HPDE6-E6E7 (cell line): ENCODE results near the gene SF3B6.
"Not testable (repeated sequence)": the region's sequence is repeated elsewhere in the genome, so short reads cannot be mapped to it uniquely, and the experiment has no call there.

ENCODE experiments used
- DNase-seq: peaks from one replicate; pipeline ENCODE4 v3.0.0; 2011; ENCODE audit warnings: missing footprints; ENCODE audit errors: extremely low spot score

Gene SF3B6

GRCh38 chr2:24093270-24093669 lies 17.1 kb upstream of the SF3B6 start:
- not testable (repeated sequence) for DNase-seq

DNA sequence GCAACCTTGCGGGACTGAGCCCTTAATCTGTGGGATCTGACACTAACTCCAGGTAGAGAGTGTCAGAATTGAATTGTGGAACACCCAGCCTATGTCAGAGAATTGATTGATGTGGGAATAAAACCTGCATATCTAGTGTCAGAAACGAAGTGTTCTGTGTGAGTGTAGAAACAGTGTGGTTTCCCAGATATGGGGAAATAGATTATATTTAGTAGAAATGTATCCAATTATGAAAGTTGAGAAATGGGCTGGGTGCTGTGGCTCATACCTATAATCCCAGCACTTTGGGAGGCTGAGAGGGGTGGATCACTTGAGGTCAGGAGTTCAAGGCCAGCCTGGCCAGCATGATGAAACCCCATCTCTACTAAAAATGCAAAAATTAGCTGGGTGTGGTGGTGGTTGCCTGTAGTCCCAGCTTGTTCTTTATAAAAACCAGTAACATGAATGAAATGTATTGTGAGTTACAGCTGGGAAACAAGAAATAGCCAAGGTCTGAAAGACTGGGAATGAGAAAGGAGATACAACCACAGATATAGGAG lies 12.8 kb upstream of the SF3B6 start:
- DNase-seq: no peak

GRCh38 chr2:24087032-24087431 lies 10.9 kb upstream of the SF3B6 start:
- no peak for DNase-seq

- no peak for DNase-seq
Observed at GRCh38 chr2:24086241-24086640, 10.1 kb upstream of the SF3B6 start.

- no peak for DNase-seq
Observed at GRCh38 chr2:24085200-24085489, 9.0 kb upstream of the SF3B6 start.

GRCh38 chr2:24084386-24085199 lies 8.5 kb upstream of the SF3B6 start, which contains the start of gene TP53I3:
Gene TP53I3 (minus strand): TSS chr2:24084834. CDS start chr2:24084326, 508 bp downstream.
- DNase-seq: peak; percentile 87

DNA sequence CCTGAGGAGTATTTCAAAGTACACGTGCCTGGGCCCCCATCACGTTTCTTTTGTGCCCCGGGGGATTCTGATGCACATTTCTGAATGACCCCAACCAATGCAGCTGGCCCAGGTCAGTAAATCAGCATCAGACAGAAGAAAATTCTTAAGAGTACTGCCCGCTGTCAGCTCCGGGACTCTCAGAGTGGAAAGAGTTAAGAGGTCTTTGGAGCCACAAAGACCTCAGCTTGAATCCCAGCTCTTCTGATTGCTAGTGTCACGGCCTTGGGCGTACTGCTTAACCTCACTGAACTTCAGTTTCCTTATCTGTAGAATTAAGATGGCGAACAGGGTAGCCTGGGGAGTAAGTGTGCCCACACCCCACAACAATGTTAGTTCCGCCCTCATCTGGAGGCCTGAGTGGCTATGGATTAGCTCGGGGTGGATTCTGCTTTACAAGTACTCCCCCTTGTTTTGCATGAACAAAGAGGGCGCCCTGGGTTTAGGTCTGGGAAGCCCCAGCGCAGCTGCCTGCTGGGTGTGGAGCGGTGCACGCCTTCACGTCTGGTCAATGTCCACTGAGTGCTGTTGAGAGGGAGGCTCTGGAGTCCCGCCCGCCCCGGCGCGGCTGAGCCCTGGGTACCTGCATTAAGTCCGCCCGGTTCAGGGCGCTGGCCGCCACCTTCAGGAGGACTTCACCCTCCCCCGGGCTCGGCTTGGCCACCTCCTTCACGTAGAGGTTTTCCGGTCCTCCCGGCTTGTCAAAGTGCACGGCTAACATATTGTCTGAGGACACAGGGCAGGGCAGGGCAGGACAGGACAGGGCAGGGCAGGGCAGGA lies 7.7 kb upstream of the SF3B6 start:
- DNase-seq: peak; percentile 63

GRCh38 chr2:24082787-24083566 lies 6.9 kb upstream of the SF3B6 start:
- no peak for DNase-seq

DNA sequence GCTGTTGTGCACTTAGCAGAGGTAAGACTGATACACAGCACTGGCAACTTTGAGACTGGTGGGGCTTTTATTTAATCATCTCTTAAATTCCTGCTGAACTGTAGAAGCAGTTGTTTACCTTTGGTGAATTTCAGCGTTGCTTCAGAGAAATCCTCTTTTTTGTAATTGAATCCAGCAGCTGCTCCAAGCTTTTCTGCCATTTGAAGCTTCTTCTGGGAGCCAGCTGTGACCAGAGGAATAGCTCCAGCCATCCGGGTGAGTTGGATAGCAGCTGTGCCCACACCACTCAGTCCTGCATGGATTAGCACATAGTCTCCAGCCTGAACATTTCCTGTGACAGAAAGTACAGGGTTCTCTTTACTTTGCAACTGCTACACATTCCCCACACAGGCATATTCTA lies 4.6 kb upstream of the SF3B6 start:
- no peak for DNase-seq

- no peak for DNase-seq
Observed at GRCh38 chr2:24077879-24078278, 1.8 kb upstream of the SF3B6 start.

DNA sequence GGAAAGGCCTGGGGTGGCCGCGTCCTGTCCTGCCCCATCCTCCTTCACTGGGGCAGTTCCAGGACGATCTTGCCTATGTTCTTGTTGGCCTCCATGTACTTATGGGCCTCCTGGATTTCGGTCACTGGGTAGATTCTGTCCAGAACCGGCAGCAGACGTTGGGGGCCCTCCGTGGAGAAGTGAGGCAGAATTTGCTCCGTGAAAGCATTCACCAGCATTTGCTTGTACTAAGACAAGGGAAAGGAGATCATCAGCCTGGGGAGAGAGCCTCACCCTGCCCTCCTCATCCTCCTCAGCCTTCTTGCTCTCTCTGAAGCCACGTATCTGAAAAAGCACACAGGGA lies 1.4 kb upstream of the SF3B6 start:
- no peak for DNase-seq

- DNase-seq: peak; percentile 78
Observed at GRCh38 chr2:24076849-24077534, 866 bp upstream of the SF3B6 start.

- no peak for DNase-seq
Observed at GRCh38 chr2:24075259-24075658, 867 bp downstream of the SF3B6 start.

DNA sequence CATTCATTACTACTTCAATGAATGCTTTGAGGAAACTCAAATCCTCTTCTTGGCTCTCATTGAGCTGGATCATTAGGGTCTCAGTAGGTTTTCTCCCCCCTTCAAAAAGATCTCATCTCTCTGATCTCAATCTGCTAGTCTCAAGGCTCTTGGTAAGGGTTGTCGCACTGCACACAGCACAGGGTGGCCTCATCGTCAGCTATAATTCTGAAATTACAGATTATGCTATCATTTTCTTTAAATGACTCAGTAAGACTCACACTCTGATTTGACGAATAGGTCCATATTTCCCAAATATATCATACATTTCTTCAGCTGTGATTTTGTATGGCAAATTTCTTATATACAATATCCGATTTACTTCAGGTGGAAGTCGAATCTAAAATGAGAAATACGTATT lies 2.3 kb downstream of the SF3B6 start:
- DNase-seq: no peak

DNA sequence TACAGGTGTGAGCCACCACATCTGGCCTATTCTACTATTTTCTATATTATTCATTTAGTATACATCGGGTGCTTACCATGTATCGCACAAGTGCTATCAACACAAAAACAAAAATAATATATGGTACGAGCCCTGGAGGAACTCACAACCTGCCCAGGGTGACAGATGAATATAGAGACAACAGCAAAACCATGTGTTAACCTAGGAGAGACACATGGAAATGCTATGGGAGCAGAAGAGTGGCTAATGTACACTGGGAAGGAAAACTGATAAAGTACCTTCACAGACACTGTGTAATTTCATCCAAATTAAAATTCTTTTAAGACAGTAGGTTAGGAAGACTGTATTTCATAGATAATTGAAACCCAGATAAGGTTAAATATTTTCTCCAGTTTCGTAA lies 3.9 kb downstream of the SF3B6 start:
- no peak for DNase-seq

GRCh38 chr2:24065341-24065740 lies 10.8 kb downstream of the SF3B6 start:
- no peak for DNase-seq

DNA sequence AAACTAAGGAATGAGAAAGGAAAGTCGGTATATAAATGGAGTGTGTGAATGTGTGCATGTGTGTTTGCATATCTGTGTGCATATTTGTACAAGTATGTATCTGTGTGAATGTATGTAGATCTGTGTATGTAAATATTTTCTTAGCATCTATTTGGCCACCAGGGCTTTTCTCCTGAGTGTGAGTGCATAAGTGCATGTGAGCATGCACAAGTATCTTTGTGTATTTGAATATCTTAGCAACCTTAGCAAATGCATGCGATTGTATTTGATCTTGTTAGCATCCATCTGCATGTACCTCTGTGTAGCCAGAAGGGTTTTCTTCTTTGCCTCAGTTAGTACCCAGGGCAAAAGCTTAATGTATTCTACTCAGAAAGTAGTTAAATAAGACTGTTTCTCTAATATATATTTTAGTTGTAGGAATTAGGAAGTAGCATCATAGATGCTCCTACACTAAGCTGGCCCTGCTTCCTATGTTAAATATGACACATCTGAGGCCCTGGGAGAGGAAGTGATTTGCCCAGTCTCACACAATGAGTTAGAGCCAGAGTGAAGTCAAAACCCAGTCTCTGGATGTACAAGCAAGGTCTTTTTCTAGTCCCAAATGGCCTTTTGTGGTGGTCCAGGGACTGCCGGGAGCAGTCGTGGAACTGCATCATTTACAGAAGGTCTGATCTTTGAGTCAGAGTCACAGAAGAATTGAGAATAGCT lies 17.4 kb downstream of the SF3B6 start:
- DNase-seq: no peak

DNA sequence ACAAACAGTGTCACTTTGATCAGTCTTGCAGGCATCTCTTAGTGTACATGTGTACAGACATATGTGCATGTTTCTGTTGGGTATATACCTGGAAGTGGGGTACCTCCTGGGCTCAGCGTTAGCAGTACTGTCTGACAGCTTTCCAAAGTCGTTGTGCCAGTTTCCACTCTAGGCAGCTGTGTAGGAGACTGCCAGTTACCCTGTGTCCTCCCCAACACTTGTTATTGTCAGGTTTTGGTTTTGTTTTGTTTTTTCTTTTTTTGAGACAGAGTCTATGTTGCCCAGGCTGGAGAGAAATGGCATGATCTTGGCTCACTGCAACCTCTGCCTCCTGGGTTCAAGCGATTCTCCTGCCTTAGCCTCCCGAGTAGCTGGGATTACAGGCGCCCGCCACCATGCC lies 20.4 kb downstream of the SF3B6 start:
- no peak for DNase-seq

DNA sequence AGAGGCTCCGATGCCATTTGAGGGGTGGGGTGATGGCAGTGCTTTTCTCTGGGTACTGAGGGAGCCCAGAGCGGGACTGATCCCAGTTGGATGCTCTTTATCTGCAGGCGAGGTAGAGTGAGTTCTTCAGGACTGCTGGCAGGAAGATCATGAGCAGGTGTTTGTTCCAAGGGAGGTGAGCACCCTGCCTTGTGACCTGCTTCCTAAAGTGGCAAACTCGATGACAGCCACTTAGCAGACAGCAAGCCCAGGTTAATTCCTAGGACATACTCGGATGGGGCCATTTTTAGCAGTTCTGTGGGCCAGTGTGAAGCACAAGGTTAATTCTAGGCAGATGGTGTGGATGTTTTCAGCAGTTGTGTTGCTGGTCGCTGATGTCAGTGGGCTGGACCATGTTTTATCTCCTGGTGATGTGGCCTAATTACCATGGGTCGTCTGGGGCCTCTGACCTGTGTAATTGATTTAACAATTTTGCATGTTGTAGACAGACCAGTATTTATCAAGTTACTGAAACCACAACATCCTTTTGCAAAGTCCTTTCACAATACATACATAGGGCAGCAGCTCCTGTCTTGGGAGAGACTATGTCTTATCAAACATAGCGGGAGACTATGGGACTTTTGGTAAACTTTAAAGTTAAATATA lies 21.6 kb downstream of the SF3B6 start:
- DNase-seq: no peak

- no peak for DNase-seq
Observed at GRCh38 chr2:24052951-24053350, 23.2 kb downstream of the SF3B6 start.

GRCh38 chr2:24051833-24052232 lies 24.3 kb downstream of the SF3B6 start:
- no peak for DNase-seq
